Kidney (tissue), 14 donors: ENCODE results near the gene GPR150. TPM values are rescaled to one million over a fixed set of nuclear protein-coding genes. Genes with fewer than 3 reads are reported as not detected.

ENCODE experiments used
- DNase-seq, 5 donors: peaks; one replicate each; pipeline ENCODE4 v3.0.0-alpha.2; 2013 to 2020
- FAIRE-seq: peaks from 2 replicates; lab custom pipeline; 2012; peaks lifted over from hg19 to GRCh38; lab: Jason Lieb, UNC
- H3K27ac ChIP-seq, 2 donors: one replicate each; pipeline ENCODE4 v1.7.0; 2013; ENCODE audit warnings: low read depth in 2 of 2, low read length in 2 of 2, inconsistent platforms in 1 of 2
- H3K27me3 ChIP-seq: one replicate; pipeline ENCODE4 v1.7.1; 2013; ENCODE audit warnings: low read length, inconsistent platforms; ENCODE audit not compliant: control insufficient read depth, insufficient read depth
- H3K36me3 ChIP-seq, 3 donors: one replicate each; pipeline versions ENCODE4 v1.7.0 to v1.7.1; 2013; ENCODE audit warnings: low read length in 3 of 3, control low read depth in 1 of 3, inconsistent platforms in 1 of 3; ENCODE audit not compliant: insufficient read depth in 3 of 3, control insufficient read depth in 2 of 3
- H3K4me1 ChIP-seq, 3 donors: one replicate each; pipeline versions ENCODE4 v1.7.0 to v1.7.1; 2013; ENCODE audit warnings: low read length in 3 of 3, inconsistent platforms in 1 of 3, low read depth in 1 of 3; ENCODE audit not compliant: control insufficient read depth in 2 of 3, insufficient read depth in 2 of 3
- H3K4me3 ChIP-seq, 3 donors: one replicate each; pipeline versions ENCODE4 v1.7.0 to v1.8.1; 2013; ENCODE audit warnings: low read length in 3 of 3, control low read depth in 1 of 3, inconsistent platforms in 1 of 3
- H3K9ac ChIP-seq, 3 donors: one replicate each; pipeline versions ENCODE4 v1.7.0 to v1.7.1; 2013; ENCODE audit warnings: low read length in 3 of 3, control low read depth in 1 of 3, inconsistent platforms in 1 of 3
- H3K9me3 ChIP-seq, 3 donors: one replicate each; pipeline versions ENCODE4 v1.7.0 to v1.7.1; 2013; ENCODE audit warnings: low read length in 3 of 3, control low read depth in 1 of 3, inconsistent platforms in 1 of 3; ENCODE audit not compliant: control insufficient read depth in 2 of 3, insufficient read depth in 1 of 3
- intact Hi-C: fragments of 100-400 bp; cut with DNase I; formaldehyde crosslinking; loops from one replicate; pipeline ENCODE4 v1.11.1; 2022
- polyA plus RNA-seq: library from polyadenylated mRNA; stranded (reverse); fragments of 350-450 nt; fragmentation: Illumina TruSeq; extraction: RNeasy Lipid Tissue Mini Kit (QIAGEN cat#74804); gene quantifications from one replicate; pipeline ENCODE4 v1.2.3, GENCODE V29; 2014; ENCODE audit warnings: low read depth, low replicate concordance; ENCODE audit not compliant: insufficient read depth
- total RNA-seq: library from RNA; stranded (reverse); fragmentation: NEBNext Ultra II Directional; extraction: Animal tissue kit (Norgen Biotek cat#: 25700); gene quantifications from one replicate; pipeline ENCODE4 v1.2.1, GENCODE V29; 2021
- TF ChIP-seq, protein P1 (sequence below): IDR thresholded peaks from 3 replicates; pipeline ENCODE4 v1.5.1; 2012; ENCODE audit warnings: mild to moderate bottlenecking, moderate library complexity, borderline replicate concordance; ENCODE audit not compliant: insufficient read depth; ENCODE audit errors: extremely low read depth
- donor health status: control.
- donor health status: control.
- donor health status: control.
- donor health status: control.
- donor health status: control.
- donor health status: DM: yes; HTN: yes; CAD: no.
- donor health status: Normal renal cell carcinoma (clear cell type).

The GPR150 gene
- total and polyA plus RNA-seq, 2 donors from 2014 or later: 0.16 to 0.19 TPM

DNA sequence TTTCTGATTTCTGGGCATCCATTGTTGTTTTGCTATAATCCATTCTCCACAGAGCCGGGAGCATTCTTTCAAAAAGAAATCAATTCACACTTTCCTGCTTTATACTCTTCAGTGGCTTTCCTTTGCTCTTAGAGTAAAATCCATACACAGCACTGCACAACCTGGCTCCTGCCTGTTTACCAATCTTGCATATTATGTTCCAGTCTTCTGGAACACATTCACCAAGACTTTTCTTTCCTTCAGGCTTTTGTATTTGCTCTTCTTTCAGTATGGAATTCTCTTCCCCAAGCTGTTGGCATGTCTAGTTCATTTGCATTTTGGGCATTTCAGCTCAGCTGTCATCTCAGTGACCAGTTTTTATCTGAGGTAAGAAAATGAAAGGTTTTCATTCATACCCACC is 33.0 kb downstream of the GPR150 start:
- FAIRE-seq: no peak
- TF ChIP-seq, protein P1, sequence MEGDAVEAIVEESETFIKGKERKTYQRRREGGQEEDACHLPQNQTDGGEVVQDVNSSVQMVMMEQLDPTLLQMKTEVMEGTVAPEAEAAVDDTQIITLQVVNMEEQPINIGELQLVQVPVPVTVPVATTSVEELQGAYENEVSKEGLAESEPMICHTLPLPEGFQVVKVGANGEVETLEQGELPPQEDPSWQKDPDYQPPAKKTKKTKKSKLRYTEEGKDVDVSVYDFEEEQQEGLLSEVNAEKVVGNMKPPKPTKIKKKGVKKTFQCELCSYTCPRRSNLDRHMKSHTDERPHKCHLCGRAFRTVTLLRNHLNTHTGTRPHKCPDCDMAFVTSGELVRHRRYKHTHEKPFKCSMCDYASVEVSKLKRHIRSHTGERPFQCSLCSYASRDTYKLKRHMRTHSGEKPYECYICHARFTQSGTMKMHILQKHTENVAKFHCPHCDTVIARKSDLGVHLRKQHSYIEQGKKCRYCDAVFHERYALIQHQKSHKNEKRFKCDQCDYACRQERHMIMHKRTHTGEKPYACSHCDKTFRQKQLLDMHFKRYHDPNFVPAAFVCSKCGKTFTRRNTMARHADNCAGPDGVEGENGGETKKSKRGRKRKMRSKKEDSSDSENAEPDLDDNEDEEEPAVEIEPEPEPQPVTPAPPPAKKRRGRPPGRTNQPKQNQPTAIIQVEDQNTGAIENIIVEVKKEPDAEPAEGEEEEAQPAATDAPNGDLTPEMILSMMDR: no peak

DNA sequence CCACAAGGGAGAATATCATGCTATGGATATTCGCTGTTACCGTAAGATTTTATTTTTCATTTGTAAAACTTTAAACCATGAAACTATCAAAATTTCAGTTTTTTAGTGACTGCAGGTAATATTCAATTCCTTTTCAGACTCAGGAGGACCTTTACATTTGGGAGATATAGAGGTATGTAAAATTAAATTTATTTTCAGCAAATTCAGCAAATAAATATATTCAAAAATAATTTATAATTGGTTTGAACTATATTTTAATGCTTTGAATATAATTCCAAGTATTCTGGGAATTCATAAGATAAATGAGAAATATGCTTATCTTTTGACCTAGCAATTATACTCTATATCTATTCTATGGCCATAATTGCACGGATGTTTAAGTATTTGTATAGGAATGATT is 34.3 kb downstream of the GPR150 start:
- Histone ChIP-seq H3K36me3 (no peaks in the 10 kb centered on the region), H3K27me3 (no peaks in the 10 kb centered on the region), H3K4me3 (no peak overlapping the region), H3K27ac (no peak overlapping the region), H3K9me3 (no peaks in the 10 kb centered on the region), H3K9ac (no peak overlapping the region), H3K4me1 (no peaks in the 10 kb centered on the region)
- intact Hi-C loops: no loop called here
- TF ChIP-seq, protein P1: no peak
- FAIRE-seq (peak; percentile 11), DNase-seq (no peak)

More for the DNA sequence above, 33.0 kb downstream of the GPR150 start:
- H3K4me1 ChIP-seq: peaks cover 0 to 1% (median 0%) of the 10 kb centered on the region in 3 donors
- no peaks in the 10 kb centered on the region for H3K9me3 ChIP-seq
- H3K27ac ChIP-seq: no peak overlapping the region
- H3K27me3 ChIP-seq: no peaks in the 10 kb centered on the region
- no peak for DNase-seq
- intact Hi-C loops: no loop called here
- no peak overlapping the region for H3K4me3 ChIP-seq
- no peaks in the 10 kb centered on the region for H3K36me3 ChIP-seq
- H3K9ac ChIP-seq: no peak overlapping the region

DNA sequence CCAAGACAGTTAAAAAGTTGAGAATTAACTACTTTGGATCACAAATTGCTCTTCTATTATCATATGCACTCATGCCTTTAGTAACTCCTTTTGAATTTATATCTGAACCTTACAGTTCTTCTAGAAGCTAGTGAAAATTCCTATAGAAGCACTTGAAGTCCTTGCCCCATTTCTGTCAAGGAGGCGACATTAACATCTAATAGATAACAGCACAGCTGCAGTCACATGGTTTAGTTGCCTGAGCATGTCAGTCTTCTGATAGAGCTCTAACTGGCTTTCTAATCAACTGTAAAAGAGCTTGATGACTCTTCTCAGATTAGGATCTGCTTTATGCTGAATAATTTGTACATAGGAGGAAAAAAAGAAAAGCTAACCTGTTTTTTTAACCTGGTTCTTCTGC is 35.7 kb downstream of the GPR150 start:
- Histone ChIP-seq H3K9ac (no peak overlapping the region), H3K4me1 (no peaks in the 10 kb centered on the region), H3K27ac (no peak overlapping the region), H3K9me3 (no peaks in the 10 kb centered on the region), H3K4me3 (no peak overlapping the region), H3K27me3 (no peaks in the 10 kb centered on the region), H3K36me3 (no peaks in the 10 kb centered on the region)
- intact Hi-C loops: no loop called here
- DNase-seq (no peak), FAIRE-seq (no peak)
- TF ChIP-seq, protein P1: no peak

DNA sequence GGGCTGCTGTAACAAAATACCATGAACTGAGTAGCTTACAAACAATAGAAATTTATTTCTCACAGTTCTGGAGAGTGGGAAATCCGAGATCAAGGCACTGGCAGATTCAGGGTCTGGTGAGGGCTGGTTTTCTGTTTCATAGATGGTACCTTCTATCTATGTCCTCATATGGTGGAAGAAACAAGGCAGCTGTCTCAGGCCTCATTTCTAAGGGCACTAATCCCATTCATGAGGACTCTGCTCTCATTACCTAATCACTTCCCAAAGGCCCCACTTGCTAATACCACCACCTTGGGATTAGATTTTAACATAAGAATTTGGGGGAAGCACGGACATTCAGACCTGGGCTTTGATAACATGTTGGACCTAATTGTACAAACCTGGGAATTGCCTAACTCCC is 40.2 kb downstream of the GPR150 start:
- no peak for FAIRE-seq
- TF ChIP-seq, protein P1: no peak

More for the DNA sequence above, 40.2 kb downstream of the GPR150 start:
- no peak overlapping the region for H3K9ac ChIP-seq
- H3K9me3 ChIP-seq: no peaks in the 10 kb centered on the region
- H3K4me1 ChIP-seq: peaks cover 0 to 2% (median 0%) of the 10 kb centered on the region in 3 donors
- no peak for DNase-seq
- no peaks in the 10 kb centered on the region for H3K27me3 ChIP-seq
- no peaks in the 10 kb centered on the region for H3K36me3 ChIP-seq
- no peak overlapping the region for H3K4me3 ChIP-seq
- intact Hi-C loops: no loop called here
- no peak overlapping the region for H3K27ac ChIP-seq
